Measurements from ENCODE around the gene FADS1.

The FADS1 gene

GRCh38 chr11:61774411-61774810 is 42.4 kb downstream of the FADS1 start:
- no peak for DNase-seq

- DNase-seq: no peak
Observed at GRCh38 chr11:61773809-61774208, 43.0 kb downstream of the FADS1 start.

GRCh38 chr11:61773356-61773755 is 43.4 kb downstream of the FADS1 start:
- DNase-seq: no peak

- DNase-seq: no peak
Observed at GRCh38 chr11:61771985-61772455, 44.8 kb downstream of the FADS1 start.

- no peak for DNase-seq
Observed at GRCh38 chr11:61771195-61771894, 45.5 kb downstream of the FADS1 start.

- DNase-seq: no peak
Observed at GRCh38 chr11:61769946-61770683, 46.7 kb downstream of the FADS1 start.

GRCh38 chr11:61769169-61769920 is 47.5 kb downstream of the FADS1 start:
- DNase-seq: no peak

- no peak for DNase-seq
Observed at GRCh38 chr11:61768376-61769076, 48.3 kb downstream of the FADS1 start.

GRCh38 chr11:61766353-61766841 is 50.4 kb downstream of the FADS1 start:
- no peak for DNase-seq

GRCh38 chr11:61765550-61766253 is 51.1 kb downstream of the FADS1 start:
- DNase-seq: no peak

- no peak for DNase-seq
Observed at GRCh38 chr11:61764606-61765260, 52.1 kb downstream of the FADS1 start.

GRCh38 chr11:61763930-61764605 is 52.7 kb downstream of the FADS1 start:
- no peak for DNase-seq

GRCh38 chr11:61762798-61763197 is 54.0 kb downstream of the FADS1 start:
- no peak for DNase-seq

- no peak for DNase-seq
Observed at GRCh38 chr11:61762223-61762615, 54.6 kb downstream of the FADS1 start.

GRCh38 chr11:61761440-61762222 is 55.2 kb downstream of the FADS1 start:
- DNase-seq: no peak

GRCh38 chr11:61760946-61761345 is 55.9 kb downstream of the FADS1 start:
- no peak for DNase-seq

- DNase-seq: no peak
Observed at GRCh38 chr11:61757213-61757862, 59.5 kb downstream of the FADS1 start.

- no peak for DNase-seq
Observed at GRCh38 chr11:61756452-61757212, 60.2 kb downstream of the FADS1 start.

- DNase-seq: no peak
Observed at GRCh38 chr11:61756147-61756451, 60.7 kb downstream of the FADS1 start.

Data from NCI-H748 treated with DMSO at 0.1 percent for 48 hours (cell line).